Prostate gland (tissue), 2 donors: ENCODE data around the gene GPR173. TPM values are rescaled to one million over a fixed set of nuclear protein-coding genes. Genes with fewer than 3 reads are reported as not detected.

ENCODE experiments used
- DNase-seq: peaks from one replicate; pipeline ENCODE4 v3.0.0-alpha.2; 2019; ENCODE audit warnings: low spot score
- H3K27ac ChIP-seq, 2 donors: fragments of 200-600 bp; sonication (generic); 2 replicates each; pipeline ENCODE4 v1.5.1; 2017 to 2019
- H3K27me3 ChIP-seq: fragments of 200-600 bp; sonication (generic); replicated peaks from 2 replicates; pipeline ENCODE4 v1.5.1; 2019; ENCODE audit not compliant: insufficient read depth
- H3K36me3 ChIP-seq, 2 donors: fragments of 200-600 bp; sonication (generic); 1 replicate in 1 of 2; 2 replicates in 1 of 2; pipeline versions ENCODE4 v1.5.1 to v1.8.1; 2017 to 2019
- H3K4me1 ChIP-seq: fragments of 200-600 bp; sonication (generic); replicated peaks from 2 replicates; pipeline ENCODE4 v1.5.1; 2019
- H3K4me3 ChIP-seq, 2 donors: fragments of 200-600 bp; sonication (generic); 2 replicates each; pipeline ENCODE4 v1.5.1; 2017 to 2019
- H3K9me3 ChIP-seq: fragments of 200-600 bp; sonication (generic); 2 replicates; pipeline ENCODE4 v1.5.1; 2017
- POLR2A ChIP-seq: fragments of 450-650 bp; IDR thresholded peaks from one replicate; pipeline ENCODE4 v1.6.1; 2016; ENCODE audit warnings: antibody characterized with exemption, mild to moderate bottlenecking
- POLR2AphosphoS5 ChIP-seq: sonication (generic); formaldehyde crosslinking; IDR thresholded peaks from one replicate; pipeline ENCODE4 v1.6.1; 2017; ENCODE audit warnings: antibody characterized with exemption
- WGBS: methylation state at CpG from one replicate; pipeline ENCODE4 v1.1.5; 2018; 5-methylcytosine and 5-hydroxymethylcytosine counted together
- intact Hi-C: fragments of 100-400 bp; cut with DNase I; formaldehyde crosslinking; loops from one replicate; pipeline ENCODE4 v1.14.2; 2022
- total RNA-seq, 2 donors: library from RNA; depleted of rRNA; stranded (reverse); fragments of >200 nt; gene quantifications; one replicate each; pipeline ENCODE4 v1.1.0, GENCODE V29; 2016
- TF ChIP-seq, protein P1 (sequence below), 4 experiments: fragments of 200-600 bp in 2 of 4; fragments of 450-650 bp in 2 of 4; sonication (generic) in 2 of 4; IDR thresholded peaks; 1 replicate in 3 of 4; 2 replicates in 1 of 4; pipeline ENCODE4 v1.5.1; 2016 to 2019; ENCODE audit warnings: antibody characterized with exemption in 4 of 4, mild to moderate bottlenecking in 2 of 4, moderate library complexity in 2 of 4

Gene GPR173
- total RNA-seq, 2 donors from 2014 or later = 1.9 to 3.6 TPM

DNA sequence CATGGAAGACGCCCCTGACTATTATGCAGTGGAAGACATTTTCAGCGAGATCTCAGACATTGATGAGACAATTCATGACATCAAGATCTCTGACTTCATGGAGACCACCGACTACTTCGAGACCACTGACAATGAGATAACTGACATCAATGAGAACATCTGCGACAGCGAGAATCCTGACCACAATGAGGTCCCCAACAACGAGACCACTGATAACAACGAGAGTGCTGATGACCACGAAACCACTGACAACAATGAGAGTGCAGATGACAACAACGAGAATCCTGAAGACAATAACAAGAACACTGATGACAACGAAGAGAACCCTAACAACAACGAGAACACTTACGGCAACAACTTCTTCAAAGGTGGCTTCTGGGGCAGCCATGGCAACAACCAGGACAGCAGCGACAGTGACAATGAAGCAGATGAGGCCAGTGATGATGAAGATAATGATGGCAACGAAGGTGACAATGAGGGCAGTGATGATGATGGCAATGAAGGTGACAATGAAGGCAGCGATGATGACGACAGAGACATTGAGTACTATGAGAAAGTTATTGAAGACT lies 37.2 kb downstream of the GPR173 start:
- peak overlapping the region; percentile 49 to 94 for H3K27ac ChIP-seq
- no peaks in the 10 kb centered on the region for H3K36me3 ChIP-seq
- no peaks in the 10 kb centered on the region for H3K9me3 ChIP-seq
- 78% methylated on average over 17 of the region's 17 CpGs for WGBS
- H3K4me3 ChIP-seq = no peak overlapping the region
- TF ChIP-seq POLR2A (no peak), POLR2AphosphoS5 (no peak)
- TF ChIP-seq, protein P1, sequence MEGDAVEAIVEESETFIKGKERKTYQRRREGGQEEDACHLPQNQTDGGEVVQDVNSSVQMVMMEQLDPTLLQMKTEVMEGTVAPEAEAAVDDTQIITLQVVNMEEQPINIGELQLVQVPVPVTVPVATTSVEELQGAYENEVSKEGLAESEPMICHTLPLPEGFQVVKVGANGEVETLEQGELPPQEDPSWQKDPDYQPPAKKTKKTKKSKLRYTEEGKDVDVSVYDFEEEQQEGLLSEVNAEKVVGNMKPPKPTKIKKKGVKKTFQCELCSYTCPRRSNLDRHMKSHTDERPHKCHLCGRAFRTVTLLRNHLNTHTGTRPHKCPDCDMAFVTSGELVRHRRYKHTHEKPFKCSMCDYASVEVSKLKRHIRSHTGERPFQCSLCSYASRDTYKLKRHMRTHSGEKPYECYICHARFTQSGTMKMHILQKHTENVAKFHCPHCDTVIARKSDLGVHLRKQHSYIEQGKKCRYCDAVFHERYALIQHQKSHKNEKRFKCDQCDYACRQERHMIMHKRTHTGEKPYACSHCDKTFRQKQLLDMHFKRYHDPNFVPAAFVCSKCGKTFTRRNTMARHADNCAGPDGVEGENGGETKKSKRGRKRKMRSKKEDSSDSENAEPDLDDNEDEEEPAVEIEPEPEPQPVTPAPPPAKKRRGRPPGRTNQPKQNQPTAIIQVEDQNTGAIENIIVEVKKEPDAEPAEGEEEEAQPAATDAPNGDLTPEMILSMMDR (IDR thresholded peaks at IDR 0.05) = no peak
- no peaks in the 10 kb centered on the region for H3K4me1 ChIP-seq
- no peak for DNase-seq
- intact Hi-C loops = no loop called here
- no peaks in the 10 kb centered on the region for H3K27me3 ChIP-seq

DNA sequence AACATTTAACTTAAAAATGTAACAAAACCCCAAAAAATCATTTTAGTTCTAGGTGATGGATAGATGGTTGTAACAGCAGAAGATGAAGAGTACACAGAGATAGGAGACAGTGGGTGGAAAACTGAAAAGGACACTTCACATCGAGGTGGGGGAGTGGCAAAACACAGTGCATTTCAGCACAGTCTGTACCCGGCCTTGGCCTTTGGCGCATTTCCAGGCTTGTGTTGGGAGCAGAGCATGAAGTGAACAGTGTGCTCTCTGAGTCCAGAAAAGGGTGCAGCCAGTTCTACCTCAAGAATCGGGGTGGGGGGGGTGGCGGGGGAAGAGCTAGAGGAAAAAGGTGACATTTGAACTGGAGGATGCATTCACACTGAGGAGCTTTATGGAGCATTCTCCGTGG lies 37.9 kb downstream of the GPR173 start:
- peak overlapping the region; percentile 88 to 94 for H3K27ac ChIP-seq
- no peaks in the 10 kb centered on the region for H3K9me3 ChIP-seq
- WGBS = 20% methylated on average over 4 of the region's 6 CpGs
- DNase-seq = peak; percentile 66
- H3K27me3 ChIP-seq = no peaks in the 10 kb centered on the region
- no peaks in the 10 kb centered on the region for H3K36me3 ChIP-seq
- H3K4me3 ChIP-seq = no peak overlapping the region
- intact Hi-C loops = no loop called here
- peak; percentile 35 for TF ChIP-seq POLR2AphosphoS5
- TF ChIP-seq, protein P1 (IDR thresholded peaks at IDR 0.05) = no peak
- no peaks in the 10 kb centered on the region for H3K4me1 ChIP-seq

DNA sequence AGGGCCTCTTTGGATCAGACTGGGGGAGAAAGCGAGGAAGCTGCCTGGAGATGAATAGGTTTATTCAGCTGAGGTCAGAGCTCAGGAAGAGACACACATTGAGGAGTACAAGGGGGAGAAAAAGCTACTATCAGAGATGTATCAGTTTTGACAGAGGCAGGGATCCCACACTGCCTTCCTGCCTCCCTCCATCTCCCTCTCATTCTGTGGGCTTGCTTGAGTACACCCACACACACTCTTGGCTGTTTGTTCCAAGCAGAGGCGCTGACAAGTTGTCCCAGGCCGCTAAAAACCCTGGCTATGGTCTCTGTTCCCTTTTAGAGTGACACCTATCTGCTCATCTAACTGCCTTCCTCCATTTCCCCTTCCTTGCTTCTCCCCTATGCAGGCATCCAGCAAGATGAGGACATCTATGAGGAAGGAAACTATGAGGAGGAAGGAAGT lies 38.8 kb downstream of the GPR173 start:
- WGBS = 66% methylated on average over 3 of the region's 3 CpGs
- intact Hi-C loops = no loop called here
- TF ChIP-seq, protein P1 (IDR thresholded peaks at IDR 0.05) = no peak
- TF ChIP-seq POLR2A (no peak), POLR2AphosphoS5 (no peak)

DNA sequence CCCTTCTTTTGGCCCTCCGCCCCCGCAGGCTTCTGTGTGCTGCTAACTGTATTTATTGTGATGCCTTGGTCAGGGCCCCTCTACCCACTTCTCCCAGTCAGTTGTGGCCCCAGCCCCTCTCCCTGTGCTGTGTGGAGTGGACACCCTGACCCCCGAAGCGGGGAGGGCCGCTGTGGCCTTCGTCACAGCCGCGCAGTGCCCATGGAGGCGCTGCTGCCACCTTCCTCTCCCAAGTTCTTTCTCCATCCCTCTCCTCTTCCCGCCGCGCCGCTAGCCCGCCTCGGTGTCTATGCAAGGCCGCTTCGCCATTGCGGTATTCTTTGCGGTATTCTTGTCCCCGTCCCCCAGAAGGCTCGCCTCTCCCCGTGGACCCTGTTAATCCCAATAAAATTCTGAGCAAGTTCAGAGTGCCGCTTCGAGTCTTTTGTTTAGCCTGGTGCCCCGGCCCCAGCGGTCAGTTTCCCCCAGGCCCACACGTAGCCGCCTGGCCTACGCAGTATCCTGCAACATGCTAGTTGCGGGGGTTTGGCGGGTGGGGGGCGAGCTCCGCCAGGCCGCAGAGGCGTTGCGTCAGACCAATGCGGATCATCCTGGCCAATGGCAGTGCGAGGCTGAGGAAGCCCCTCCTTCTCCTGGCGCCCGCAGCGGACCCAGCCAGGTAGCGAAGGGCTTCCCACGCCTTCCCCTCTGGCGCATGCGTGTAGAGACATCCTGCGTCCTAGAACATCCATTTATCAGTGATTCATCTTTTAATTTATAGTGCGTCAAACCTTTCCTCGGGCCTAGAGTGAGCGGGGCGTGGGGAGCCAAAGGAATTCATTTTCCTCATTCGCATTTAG lies 39.8 kb downstream of the GPR173 start:
- H3K4me1 ChIP-seq = no peaks in the 10 kb centered on the region
- H3K36me3 ChIP-seq = no peaks in the 10 kb centered on the region
- H3K9me3 ChIP-seq = no peaks in the 10 kb centered on the region
- TF ChIP-seq POLR2A = peak; percentile 31
- TF ChIP-seq POLR2AphosphoS5 = peak; percentile 79
- TF ChIP-seq, protein P1 (IDR thresholded peaks at IDR 0.05) = peak in 1 of 4 experiments; percentile 2
- peak overlapping the region; percentile 88 to 94 for H3K27ac ChIP-seq
- intact Hi-C loops = no loop called here
- peak; percentile 81 for DNase-seq
- WGBS = 15% methylated on average over 41 of the region's 51 CpGs
- peak overlapping the region; percentile 23 to 27 for H3K4me3 ChIP-seq
- no peaks in the 10 kb centered on the region for H3K27me3 ChIP-seq

More for the DNA sequence above, 38.8 kb downstream of the GPR173 start:
- no peaks in the 10 kb centered on the region for H3K27me3 ChIP-seq
- no peak for DNase-seq
- no peaks in the 10 kb centered on the region for H3K36me3 ChIP-seq
- H3K9me3 ChIP-seq = no peaks in the 10 kb centered on the region
- peak overlapping the region; percentile 88 to 94 for H3K27ac ChIP-seq
- no peaks in the 10 kb centered on the region for H3K4me1 ChIP-seq
- H3K4me3 ChIP-seq = no peak overlapping the region
